HG03558 (cell line): Measurements from ENCODE around the gene EPHA4.

ENCODE experiments used
- ATAC-seq: cut with Tn5 transposase; IDR thresholded peaks from one replicate; pipeline ENCODE4 v1.9.1; 2021; ENCODE audit warnings: moderate number of reproducible peaks; ENCODE audit not compliant: unreplicated experiment; ENCODE audit errors: extremely low read depth

EPHA4 gene

GRCh38 chr2:221572219-221572820 is at the start of gene EPHA4:
Gene EPHA4 (minus strand): TSS chr2:221572304. CDS start chr2:221572248, 56 bp downstream.
- peak; percentile 87 for ATAC-seq

GRCh38 chr2:221618007-221618406 is 45.9 kb upstream of the EPHA4 start:
- ATAC-seq: no peak

DNA sequence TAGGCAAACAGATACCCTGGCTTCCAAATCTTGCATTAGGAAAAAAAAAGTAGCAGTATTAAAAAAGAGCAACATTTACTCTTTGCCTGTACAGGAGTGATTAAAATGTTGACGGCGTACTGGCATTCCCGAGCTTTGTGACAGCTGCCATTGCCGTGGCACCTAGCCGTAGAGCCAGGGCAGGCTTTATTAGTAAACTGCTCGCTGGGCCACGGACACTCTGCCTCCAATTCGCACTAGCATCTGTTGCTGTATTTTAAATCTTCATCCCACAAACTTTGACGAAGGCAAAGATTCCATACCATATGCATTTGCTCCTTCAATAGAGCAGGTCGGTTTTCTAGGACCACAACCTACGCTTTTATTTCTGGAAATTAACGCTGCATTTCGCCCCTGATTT is 44.5 kb upstream of the EPHA4 start:
- ATAC-seq: no peak

- ATAC-seq: no peak
These were observed 42.2 kb upstream of the EPHA4 start for GRCh38 chr2:221614274-221614673.

GRCh38 chr2:221612800-221613199 is 40.7 kb upstream of the EPHA4 start:
- ATAC-seq: no peak

DNA sequence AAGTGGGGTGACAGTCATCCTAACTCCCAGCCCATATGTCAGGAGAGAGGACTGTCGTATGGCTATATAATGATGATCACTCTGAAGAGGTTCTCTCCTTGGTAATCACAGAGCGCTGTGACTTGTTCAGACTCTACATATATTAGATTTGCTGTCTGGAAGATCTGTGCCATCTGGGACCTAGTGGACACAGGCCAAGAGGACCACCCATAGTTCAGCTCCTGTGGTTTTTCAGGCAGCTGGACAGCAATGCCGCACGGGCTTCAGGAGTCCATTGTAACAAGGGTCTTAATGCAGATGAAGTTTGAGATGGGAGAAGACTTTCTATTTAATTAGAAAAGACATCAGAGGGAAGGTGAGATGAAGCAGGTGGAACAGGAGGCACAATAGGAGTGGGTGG is 40.1 kb upstream of the EPHA4 start:
- no peak for ATAC-seq

DNA sequence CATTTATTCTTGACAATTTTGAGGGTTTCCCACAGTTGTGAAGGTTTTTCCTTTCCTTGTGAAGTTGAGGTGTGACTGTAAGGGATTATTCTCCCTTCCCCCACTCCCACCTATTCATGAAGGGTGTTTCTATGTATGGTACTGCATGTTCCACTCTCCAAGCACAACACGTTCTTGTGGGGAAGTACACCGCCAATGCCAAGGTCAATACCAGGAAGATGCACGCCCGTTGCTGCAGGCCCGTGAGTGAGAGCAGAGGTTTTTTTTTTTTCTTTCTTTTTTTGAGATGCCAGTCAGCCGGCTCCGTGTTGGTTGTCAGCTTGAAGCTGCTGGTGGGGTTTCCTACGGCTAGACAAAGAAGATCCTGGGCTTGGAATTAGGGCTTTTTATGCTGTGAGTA is 38.6 kb upstream of the EPHA4 start:
- ATAC-seq: no peak

GRCh38 chr2:221610255-221610654 is 38.2 kb upstream of the EPHA4 start:
- ATAC-seq: no peak

- ATAC-seq: no peak
These were observed 36.3 kb upstream of the EPHA4 start for GRCh38 chr2:221608442-221608841.

DNA sequence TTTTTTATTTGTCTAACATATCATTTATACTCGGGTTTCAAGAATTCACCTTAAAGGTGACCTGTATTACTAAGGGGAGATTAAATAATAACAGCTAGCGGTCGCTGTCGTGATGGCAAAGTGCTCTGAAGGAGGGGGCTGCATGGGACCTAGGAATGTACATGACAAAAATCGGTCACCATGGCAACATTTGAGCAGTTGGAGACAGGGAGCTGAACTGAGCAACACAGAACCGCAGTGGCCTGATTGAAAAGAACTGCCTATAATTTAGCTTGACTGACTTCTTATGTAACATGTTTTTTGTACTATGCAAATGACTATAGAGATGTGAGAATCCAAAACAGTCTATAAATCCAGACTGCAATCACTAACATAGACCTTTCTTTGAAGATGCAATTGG is 34.3 kb upstream of the EPHA4 start:
- ATAC-seq: no peak

DNA sequence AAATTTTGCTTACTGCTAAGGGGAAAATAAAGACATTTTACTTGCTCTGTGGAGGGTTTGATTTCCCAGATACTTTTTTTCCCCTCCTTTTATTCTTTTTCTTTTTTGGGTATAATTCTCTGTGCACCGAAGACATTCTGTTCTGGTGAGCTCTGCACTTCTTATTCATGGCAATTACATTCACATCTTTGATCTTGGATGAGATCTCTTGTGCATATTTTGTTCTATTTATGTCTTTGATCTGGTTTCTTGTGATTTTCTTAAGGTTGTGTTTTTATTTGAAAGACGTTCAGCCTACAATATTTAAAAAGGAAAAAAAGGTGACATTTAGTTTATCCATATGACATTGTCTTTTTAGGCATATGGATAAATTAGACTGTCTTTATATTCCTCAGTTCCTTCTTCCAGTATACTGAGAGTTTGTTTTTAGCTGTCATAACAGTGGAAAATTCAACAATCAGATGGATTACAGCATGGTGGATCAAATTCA is 33.7 kb upstream of the EPHA4 start:
- no peak for ATAC-seq

DNA sequence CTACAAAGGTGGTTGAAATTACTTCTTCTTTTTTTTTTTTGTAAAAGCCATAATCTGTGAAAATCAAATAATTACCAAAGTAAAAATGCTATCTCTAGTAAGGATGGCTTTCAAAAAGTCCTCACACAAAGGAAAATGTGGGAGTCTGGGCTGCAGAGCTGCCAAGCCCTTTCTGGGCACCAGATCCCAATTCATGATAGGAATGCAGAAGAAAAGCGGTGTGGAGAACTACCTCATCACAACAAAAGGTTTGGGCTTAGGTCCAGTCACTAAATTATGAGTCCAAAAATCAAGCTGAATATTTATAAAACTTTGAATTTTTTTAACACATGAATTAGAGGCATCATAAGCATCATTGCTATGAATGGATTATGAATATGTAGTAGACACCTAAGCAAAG is 30.8 kb upstream of the EPHA4 start:
- no peak for ATAC-seq

- ATAC-seq: no peak
These were observed 29.3 kb upstream of the EPHA4 start for GRCh38 chr2:221601376-221601775.

DNA sequence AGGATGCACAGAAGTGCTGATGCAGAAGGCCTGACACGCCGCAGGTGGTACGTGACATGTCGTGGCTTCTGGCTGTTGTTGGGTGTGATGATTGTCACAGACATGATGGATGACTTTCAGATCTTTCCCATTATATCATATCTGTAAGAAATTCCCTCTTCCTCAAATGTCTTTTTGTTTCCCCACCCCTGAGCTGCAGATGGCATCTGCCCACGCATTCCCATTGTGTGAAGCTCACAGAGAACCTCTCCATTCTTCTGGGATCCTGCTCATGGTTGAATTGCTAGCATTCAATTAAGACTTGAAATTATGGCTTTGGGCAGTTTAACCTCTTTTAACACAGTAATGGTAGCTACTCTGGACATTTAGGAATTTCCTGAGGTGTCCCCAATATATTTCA is 28.3 kb upstream of the EPHA4 start:
- ATAC-seq: no peak

DNA sequence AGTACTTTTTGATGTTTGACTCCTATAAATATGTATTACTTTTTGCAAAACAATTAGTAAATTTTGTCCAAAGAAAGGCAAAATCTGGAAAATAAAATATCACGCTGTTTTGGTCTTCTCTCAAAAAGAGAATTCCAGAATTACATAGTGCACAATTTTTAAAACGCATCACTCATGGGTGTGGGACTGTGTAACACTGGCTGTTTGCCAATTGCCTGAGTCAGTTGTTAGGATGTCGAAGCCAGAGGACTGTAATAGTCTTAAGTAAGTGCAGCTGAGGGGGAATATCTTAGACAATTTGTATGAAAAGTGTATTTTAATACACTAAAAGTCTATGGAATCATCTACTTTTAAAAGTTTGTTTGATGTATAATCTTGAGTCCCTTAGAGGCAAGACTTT is 24.1 kb upstream of the EPHA4 start:
- ATAC-seq: no peak

DNA sequence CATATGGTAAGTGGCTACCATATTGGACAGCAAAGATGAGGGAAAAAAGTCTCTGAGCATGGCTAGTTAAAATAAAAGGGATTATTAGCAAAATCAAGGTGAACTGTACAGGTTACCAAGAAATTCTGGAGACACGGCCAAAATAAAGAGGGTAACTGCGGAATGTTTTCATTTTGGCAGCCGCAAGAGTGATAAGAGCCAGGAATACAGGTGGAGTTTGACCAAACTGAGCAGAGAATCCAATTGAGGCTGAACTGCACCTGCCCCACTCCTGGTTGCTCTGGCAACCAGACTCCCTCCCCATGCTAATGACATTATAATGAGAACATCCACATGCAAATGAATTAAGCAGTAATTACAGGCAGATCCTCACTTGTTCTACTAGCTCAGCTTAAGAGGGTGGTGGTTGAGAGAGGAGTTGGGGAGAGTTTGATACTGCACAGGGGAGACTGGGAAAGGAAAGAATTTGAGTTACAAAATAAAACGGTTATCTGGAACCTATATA is 18.8 kb upstream of the EPHA4 start:
- no peak for ATAC-seq

DNA sequence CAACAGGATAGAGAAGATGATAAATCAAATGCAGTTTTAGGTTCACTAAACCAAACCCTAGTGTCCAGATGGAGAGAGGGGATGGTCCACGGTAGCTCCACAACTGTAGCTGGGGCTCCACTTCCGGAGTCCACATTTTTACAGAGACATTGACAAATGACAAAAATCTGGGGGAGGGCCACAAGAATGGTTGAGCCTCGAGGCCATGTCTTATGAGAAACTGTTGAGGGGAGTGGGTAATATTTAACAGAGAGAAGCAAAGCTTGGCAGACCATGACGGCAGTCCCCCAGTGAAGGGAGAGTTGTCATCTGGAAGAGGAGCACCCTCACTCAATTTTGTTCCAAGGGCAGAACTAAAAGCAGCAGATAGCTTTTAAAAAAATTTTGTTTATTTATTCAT is 17.6 kb upstream of the EPHA4 start:
- no peak for ATAC-seq

DNA sequence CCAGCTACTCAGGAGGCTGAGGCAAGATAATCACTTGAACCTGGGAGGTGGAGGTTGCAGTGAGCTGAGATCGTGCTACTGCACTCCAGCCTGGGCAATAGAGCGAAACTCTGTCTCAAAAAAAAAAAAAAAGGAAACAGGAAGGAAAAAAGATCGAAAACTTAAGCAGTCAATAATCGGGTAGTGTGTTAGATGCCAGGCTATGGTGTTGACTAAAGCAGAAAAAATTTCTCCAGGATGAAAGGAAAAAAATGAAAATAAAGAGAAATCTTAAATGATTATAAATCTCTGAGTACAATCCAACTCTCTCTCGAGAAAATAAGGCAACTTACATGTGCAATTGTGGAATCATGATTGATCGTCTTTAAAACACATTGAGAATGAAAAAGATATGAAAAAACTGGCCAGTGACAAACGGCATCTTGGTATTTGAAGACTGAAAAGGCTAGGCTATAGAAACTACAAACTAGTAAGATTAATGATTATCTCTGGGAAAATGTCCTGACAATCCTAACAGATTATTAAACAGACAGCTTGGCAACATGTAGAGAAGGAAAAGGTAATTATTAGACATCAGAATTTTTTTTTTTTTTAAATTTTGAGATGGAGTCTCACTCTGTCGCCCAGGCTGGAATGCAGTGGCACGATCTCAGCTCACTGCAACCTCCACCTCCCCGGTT is 16.3 kb upstream of the EPHA4 start:
- no peak for ATAC-seq

DNA sequence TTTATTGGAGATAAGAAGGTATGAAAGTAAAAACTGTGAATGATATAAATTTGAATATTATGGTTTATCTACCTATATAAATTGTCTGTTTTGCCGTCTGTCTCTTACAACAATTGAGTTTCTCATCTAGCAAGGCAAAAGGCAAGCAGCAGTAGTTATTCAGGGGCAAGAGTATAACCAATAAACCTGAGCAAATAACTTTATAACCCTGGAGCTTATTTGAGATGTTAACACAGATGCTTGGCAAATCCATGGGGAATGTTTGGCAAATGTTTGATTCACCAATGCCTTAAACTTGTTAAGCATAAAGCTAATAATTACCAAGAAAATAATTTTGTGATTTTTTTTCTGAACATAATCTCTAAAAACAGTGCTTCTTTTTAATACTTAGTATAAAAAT is 9.9 kb upstream of the EPHA4 start:
- no peak for ATAC-seq

DNA sequence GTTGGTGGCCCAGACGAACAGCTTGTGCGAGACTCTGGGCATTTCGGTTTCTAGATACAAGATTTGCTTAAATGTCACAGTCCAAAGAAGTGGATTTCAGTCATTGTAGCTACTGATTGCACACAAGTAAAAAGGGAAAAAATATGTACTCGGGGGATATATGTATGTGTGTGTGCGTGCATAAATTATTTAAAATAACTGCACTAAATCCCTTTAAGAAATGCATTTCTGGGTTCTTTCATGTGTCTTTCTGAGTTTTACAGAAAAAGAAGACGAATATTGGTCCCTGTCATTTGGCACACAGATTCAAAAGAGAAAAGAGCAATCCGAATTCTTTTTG is 2.1 kb upstream of the EPHA4 start:
- ATAC-seq: no peak

GRCh38 chr2:221573430-221574230 is 1.5 kb upstream of the EPHA4 start:
- ATAC-seq: peak; percentile 22
